Measurements from ENCODE around the gene FBRSL1.

DNA sequence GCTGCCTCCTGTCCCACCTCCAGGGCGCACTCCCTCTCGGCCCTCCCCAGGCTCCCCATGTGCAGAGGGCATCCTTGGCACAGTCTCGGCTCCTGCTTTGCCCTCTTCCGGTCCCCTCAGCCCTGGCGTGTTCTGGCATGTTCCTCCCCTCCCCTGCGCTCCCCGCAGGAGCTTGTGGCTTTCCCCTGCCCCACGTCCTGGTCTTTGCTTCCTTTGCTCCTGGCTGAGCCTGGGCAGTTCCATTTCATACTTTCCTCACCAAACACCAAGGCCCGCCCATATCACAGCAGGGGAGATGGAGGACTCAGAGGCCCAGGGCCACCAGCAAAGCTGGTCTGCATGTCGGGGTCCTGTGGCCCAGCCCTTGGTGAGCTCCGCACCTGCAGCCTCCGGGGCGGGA, 56.0 kb downstream of the FBRSL1 start:
- TF ChIP-seq POLR2AphosphoS5 (IDR thresholded peaks at IDR 0.05): no peak
- no peak for TF ChIP-seq CTCF (IDR thresholded peaks at IDR 0.05)
- TF ChIP-seq POLR2A (IDR thresholded peaks at IDR 0.05): no peak

All from breast epithelium (tissue), 3 donors.